CD8-positive, alpha-beta memory T cell (primary cell): ENCODE results near the gene C4orf33. TPM values are rescaled to one million over a fixed set of nuclear protein-coding genes. Genes with fewer than 3 reads are reported as not detected.
"Not testable (repeated sequence)": the region's sequence is repeated elsewhere in the genome, so short reads cannot be mapped to it uniquely, and the experiment has no call there.

ENCODE experiments used
- CTCF ChIA-PET: fragments of 350-600 bp; sonication (Branson Sonifier 250); formaldehyde crosslinking; loops from one replicate; lab custom pipeline; 2021; ENCODE audit warnings: antibody characterized with exemption; lab: Charles Lee
- POLR2A ChIA-PET: fragments of 350-600 bp; sonication (Branson Sonifier 250); formaldehyde crosslinking; loops from one replicate; lab custom pipeline; 2021; ENCODE audit warnings: antibody characterized with exemption; lab: Charles Lee
- DNase-seq, 5 donors: peaks; one replicate each; pipeline versions ENCODE4 v3.0.0 to v3.0.0-alpha.2; 2020 to 2022; ENCODE audit warnings: mixed read lengths in 1 of 5
- H3K27ac ChIP-seq: one replicate; pipeline ENCODE4 v1.7.0; 2013; ENCODE audit warnings: low read depth, mild to moderate bottlenecking, low read length, moderate library complexity
- H3K27me3 ChIP-seq: 2 replicates; pipeline ENCODE4 v1.7.0; 2013; ENCODE audit warnings: low read length, mild to moderate bottlenecking; ENCODE audit not compliant: insufficient read depth, poor library complexity, severe bottlenecking
- H3K36me3 ChIP-seq: 2 replicates; pipeline ENCODE4 v1.7.0; 2013; ENCODE audit warnings: mild to moderate bottlenecking, low read length, moderate library complexity; ENCODE audit not compliant: insufficient read depth
- H3K4me1 ChIP-seq: 2 replicates; pipeline ENCODE4 v1.7.0; 2013; ENCODE audit warnings: mild to moderate bottlenecking, low read length, moderate library complexity; ENCODE audit not compliant: insufficient read depth
- H3K4me3 ChIP-seq: 2 replicates; pipeline ENCODE4 v1.7.0; 2013; ENCODE audit warnings: mild to moderate bottlenecking, low read length
- H3K9me3 ChIP-seq: 2 replicates; pipeline ENCODE4 v1.7.0; 2013; ENCODE audit warnings: mild to moderate bottlenecking, low read length
- H3K27ac Mint-ChIP-seq, 8 donors: one replicate each; pipeline ENCODE4 v1.8.0; 2020 to 2021; ENCODE audit warnings: mixed read lengths in 8 of 8, mild to moderate bottlenecking in 6 of 8, inconsistent platforms in 3 of 8, moderate library complexity in 3 of 8
- H3K27me3 Mint-ChIP-seq, 2 donors: one replicate each; pipeline ENCODE4 v1.8.0; 2020 to 2021; ENCODE audit warnings: mixed read lengths in 2 of 2, mild to moderate bottlenecking in 1 of 2, moderate library complexity in 1 of 2
- H3K36me3 Mint-ChIP-seq, 3 donors: one replicate each; pipeline ENCODE4 v1.8.0; 2020 to 2021; ENCODE audit warnings: mixed read lengths in 3 of 3, inconsistent platforms in 1 of 3, mild to moderate bottlenecking in 1 of 3
- H3K4me1 Mint-ChIP-seq, 3 donors: one replicate each; pipeline ENCODE4 v1.8.0; 2020 to 2021; ENCODE audit warnings: mixed read lengths in 3 of 3, inconsistent platforms in 1 of 3, mild to moderate bottlenecking in 1 of 3
- H3K4me3 Mint-ChIP-seq, 7 donors: one replicate each; pipeline ENCODE4 v1.8.0; 2020 to 2021; ENCODE audit warnings: mixed read lengths in 7 of 7, mild to moderate bottlenecking in 6 of 7, moderate library complexity in 4 of 7, inconsistent platforms in 2 of 7
- H3K9me3 Mint-ChIP-seq, 5 donors: one replicate each; pipeline ENCODE4 v1.8.0; 2020 to 2022; ENCODE audit warnings: mixed read lengths in 5 of 5, mild to moderate bottlenecking in 3 of 5, moderate library complexity in 2 of 5, inconsistent platforms in 1 of 5
- polyA plus RNA-seq: library from polyadenylated mRNA; unstranded; fragments of 300-500 nt; fragmentation: Illumina TruSeq; gene quantifications from one replicate; pipeline ENCODE4 v1.2.3, GENCODE V29; 2021
- total RNA-seq, 2 experiments: library from RNA; stranded (reverse); gene quantifications; one replicate each; pipeline ENCODE4 v1.2.3, GENCODE V29; 2021

Gene C4orf33
- total and polyA plus RNA-seq, 3 experiments from 2014 or later = 6.0 to 7.5 (median 6.8) TPM

GRCh38 chr4:129109965-129110824 lies 14.2 kb downstream of the C4orf33 start:
- H3K9me3 Mint-ChIP-seq = no peaks in the 10 kb centered on the region
- H3K27ac Mint-ChIP-seq = peak overlapping the region in 1 of 8 donors; percentile 7
- CTCF ChIA-PET = interaction anchor here (0.7 kb wide), 1 partner anchor 12 kb away, joined by 3 read pairs; no protein-coding TSS in a partner anchor
- Histone ChIP-seq H3K9me3 (no peaks in the 10 kb centered on the region), H3K4me1 (no peaks in the 10 kb centered on the region), H3K27me3 (no peaks in the 10 kb centered on the region), H3K36me3 (peaks cover 5% of the 10 kb centered on the region), H3K27ac (no peak overlapping the region), H3K4me3 (no peak overlapping the region)
- peaks cover 0 to 22% (median 14%) of the 10 kb centered on the region in 3 donors for H3K36me3 Mint-ChIP-seq
- H3K4me1 Mint-ChIP-seq = no peaks in the 10 kb centered on the region
- no peak overlapping the region for H3K4me3 Mint-ChIP-seq
- no peak for DNase-seq
- POLR2A ChIA-PET = no interaction called here
- no peaks in the 10 kb centered on the region for H3K27me3 Mint-ChIP-seq

- H3K4me1 Mint-ChIP-seq = no peaks in the 10 kb centered on the region
- Histone ChIP-seq H3K4me3 (no peak overlapping the region), H3K4me1 (no peaks in the 10 kb centered on the region), H3K36me3 (peaks cover 5% of the 10 kb centered on the region), H3K27me3 (no peaks in the 10 kb centered on the region), H3K9me3 (no peaks in the 10 kb centered on the region), H3K27ac (no peak overlapping the region)
- H3K36me3 Mint-ChIP-seq = peaks cover 0 to 22% (median 14%) of the 10 kb centered on the region in 3 donors
- no peak overlapping the region for H3K27ac Mint-ChIP-seq
- H3K27me3 Mint-ChIP-seq = no peaks in the 10 kb centered on the region
- POLR2A ChIA-PET = no interaction called here
- no peaks in the 10 kb centered on the region for H3K9me3 Mint-ChIP-seq
- no peak overlapping the region for H3K4me3 Mint-ChIP-seq
- no peak for DNase-seq
- CTCF ChIA-PET = interaction anchor here (0.7 kb wide), 1 partner anchor 13 kb away, joined by 3 read pairs; no protein-coding TSS in a partner anchor
Measured at GRCh38 chr4:129110931-129111330, 15.0 kb downstream of the C4orf33 start.

GRCh38 chr4:129111919-129112318 lies 16.0 kb downstream of the C4orf33 start:
- Mint-ChIP-seq H3K27me3 (no peaks in the 10 kb centered on the region), H3K9me3 (no peaks in the 10 kb centered on the region), H3K4me1 (no peaks in the 10 kb centered on the region), H3K36me3 (peaks cover 0 to 20% (median 14%) of the 10 kb centered on the region in 3 donors), H3K4me3 (no peak overlapping the region), H3K27ac (no peak overlapping the region)
- ChIA-PET CTCF (no interaction called here), POLR2A (no interaction called here)
- Histone ChIP-seq H3K27ac (no peak overlapping the region), H3K27me3 (no peaks in the 10 kb centered on the region), H3K4me1 (no peaks in the 10 kb centered on the region), H3K4me3 (no peak overlapping the region), H3K9me3 (no peaks in the 10 kb centered on the region), H3K36me3 (peaks cover 5% of the 10 kb centered on the region)
- DNase-seq = no peak

- Histone ChIP-seq H3K27ac (no peak overlapping the region), H3K9me3 (no peaks in the 10 kb centered on the region), H3K4me1 (no peaks in the 10 kb centered on the region), H3K27me3 (no peaks in the 10 kb centered on the region), H3K36me3 (peaks cover 5% of the 10 kb centered on the region), H3K4me3 (no peak overlapping the region)
- H3K9me3 Mint-ChIP-seq = no peaks in the 10 kb centered on the region
- DNase-seq = no peak
- H3K36me3 Mint-ChIP-seq = peaks cover 2 to 18% (median 14%) of the 10 kb centered on the region in 3 donors
- CTCF ChIA-PET = no interaction called here
- H3K27me3 Mint-ChIP-seq = no peaks in the 10 kb centered on the region
- POLR2A ChIA-PET = no interaction called here
- no peak overlapping the region for H3K27ac Mint-ChIP-seq
- no peaks in the 10 kb centered on the region for H3K4me1 Mint-ChIP-seq
- H3K4me3 Mint-ChIP-seq = no peak overlapping the region
Measured at GRCh38 chr4:129113434-129113833, 17.5 kb downstream of the C4orf33 start.

- Mint-ChIP-seq H3K36me3 (peaks cover 3 to 18% (median 14%) of the 10 kb centered on the region in 3 donors), H3K9me3 (no peaks in the 10 kb centered on the region), H3K27ac (no peak overlapping the region), H3K4me3 (no peak overlapping the region), H3K27me3 (peaks cover 0 to 1% of the 10 kb centered on the region in 2 donors), H3K4me1 (no peaks in the 10 kb centered on the region)
- H3K27me3 ChIP-seq = no peaks in the 10 kb centered on the region
- no peak overlapping the region for H3K27ac ChIP-seq
- H3K4me1 ChIP-seq = no peaks in the 10 kb centered on the region
- DNase-seq = no peak
- H3K9me3 ChIP-seq = no peaks in the 10 kb centered on the region
- H3K36me3 ChIP-seq = peaks cover 5% of the 10 kb centered on the region
- no peak overlapping the region for H3K4me3 ChIP-seq
- POLR2A ChIA-PET = no interaction called here
- CTCF ChIA-PET = no interaction called here
Measured at GRCh38 chr4:129113919-129114318, 18.0 kb downstream of the C4orf33 start.

GRCh38 chr4:129117705-129118104 lies 21.8 kb downstream of the C4orf33 start:
- Histone ChIP-seq H3K4me1 (no peaks in the 10 kb centered on the region), H3K9me3 (no peaks in the 10 kb centered on the region), H3K27me3 (no peaks in the 10 kb centered on the region), H3K36me3 (no peaks in the 10 kb centered on the region), H3K4me3 (no peak overlapping the region), H3K27ac (no peak overlapping the region)
- H3K4me3 Mint-ChIP-seq = no peak overlapping the region
- H3K27me3 Mint-ChIP-seq = peaks cover 0 to 1% of the 10 kb centered on the region in 2 donors
- H3K9me3 Mint-ChIP-seq = no peaks in the 10 kb centered on the region
- H3K27ac Mint-ChIP-seq = no peak overlapping the region
- no peaks in the 10 kb centered on the region for H3K4me1 Mint-ChIP-seq
- H3K36me3 Mint-ChIP-seq = peaks cover 0 to 3% (median 1%) of the 10 kb centered on the region in 3 donors
- no peak for DNase-seq
- ChIA-PET POLR2A (no interaction called here), CTCF (no interaction called here)

- H3K9me3 ChIP-seq, H3K9me3 Mint-ChIP-seq, H3K27me3 ChIP-seq, H3K4me3 ChIP-seq, H3K4me3 Mint-ChIP-seq, H3K36me3 Mint-ChIP-seq, H3K27me3 Mint-ChIP-seq, H3K4me1 ChIP-seq, H3K27ac Mint-ChIP-seq, POLR2A ChIA-PET, CTCF ChIA-PET, DNase-seq, H3K27ac ChIP-seq, H3K4me1 Mint-ChIP-seq, H3K36me3 ChIP-seq: not testable (repeated sequence)
Measured at GRCh38 chr4:129126614-129127013, 30.7 kb downstream of the C4orf33 start.

GRCh38 chr4:129129143-129129542 lies 33.2 kb downstream of the C4orf33 start:
- Mint-ChIP-seq H3K4me3 (no peak overlapping the region), H3K4me1 (no peaks in the 10 kb centered on the region), H3K27me3 (peaks cover 0 to 2% of the 10 kb centered on the region in 2 donors), H3K36me3 (peaks cover 1 to 7% (median 3%) of the 10 kb centered on the region in 3 donors), H3K27ac (no peak overlapping the region), H3K9me3 (peaks cover 5 to 8% (median 6%) of the 10 kb centered on the region in 5 donors)
- ChIA-PET CTCF (no interaction called here), POLR2A (no interaction called here)
- H3K9me3 ChIP-seq = no peaks in the 10 kb centered on the region
- H3K36me3 ChIP-seq = no peaks in the 10 kb centered on the region
- H3K27me3 ChIP-seq = no peaks in the 10 kb centered on the region
- H3K27ac ChIP-seq = no peak overlapping the region
- H3K4me1 ChIP-seq = no peaks in the 10 kb centered on the region
- H3K4me3 ChIP-seq = no peak overlapping the region
- no peak for DNase-seq
